ENCODE measurements around the gene KDM1B.

Gene KDM1B

DNA sequence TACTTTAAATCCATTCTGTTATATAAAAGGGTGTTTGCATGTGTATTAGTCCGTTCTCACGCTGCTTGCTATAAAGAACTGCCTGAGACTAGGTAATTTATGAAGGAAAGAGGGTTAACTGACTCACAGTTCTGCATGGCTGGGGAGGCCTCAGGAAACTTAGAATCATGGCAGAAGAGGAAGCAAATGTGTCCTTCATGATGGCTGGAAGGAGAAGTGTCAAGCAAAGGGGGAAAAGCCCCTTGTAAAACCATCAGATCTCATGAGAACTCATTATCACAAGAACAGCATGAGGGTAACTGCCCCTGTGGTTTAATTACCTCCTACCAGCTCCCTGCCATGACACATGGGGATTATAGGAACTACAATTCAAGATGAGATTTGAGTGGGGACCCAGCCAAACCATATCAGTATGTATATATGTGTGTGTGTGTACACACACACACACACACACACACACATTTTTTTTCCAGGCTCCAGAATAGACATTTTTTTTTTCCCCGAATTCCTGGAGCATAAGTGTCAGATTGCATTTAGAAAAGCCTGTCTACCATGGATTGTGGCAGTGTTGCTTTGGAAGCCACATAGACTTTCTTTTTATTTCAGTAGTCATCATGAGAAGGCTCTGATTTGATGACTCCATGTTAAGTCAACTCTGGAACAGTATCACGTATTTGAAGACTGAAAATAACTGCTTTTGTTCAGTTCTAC is 31.5 kb downstream of the KDM1B start:
- Histone ChIP-seq H3K27me3 (no peaks in the 10 kb centered on the region), H3K9me3 (no peaks in the 10 kb centered on the region), H3K4me3 (ENCODE audit: low read depth, low read length) (no peak overlapping the region), H3K4me1 (no peaks in the 10 kb centered on the region), H3K36me3 (no peaks in the 10 kb centered on the region)
- no peak for DNase-seq
- TF ChIP-seq, protein P1, sequence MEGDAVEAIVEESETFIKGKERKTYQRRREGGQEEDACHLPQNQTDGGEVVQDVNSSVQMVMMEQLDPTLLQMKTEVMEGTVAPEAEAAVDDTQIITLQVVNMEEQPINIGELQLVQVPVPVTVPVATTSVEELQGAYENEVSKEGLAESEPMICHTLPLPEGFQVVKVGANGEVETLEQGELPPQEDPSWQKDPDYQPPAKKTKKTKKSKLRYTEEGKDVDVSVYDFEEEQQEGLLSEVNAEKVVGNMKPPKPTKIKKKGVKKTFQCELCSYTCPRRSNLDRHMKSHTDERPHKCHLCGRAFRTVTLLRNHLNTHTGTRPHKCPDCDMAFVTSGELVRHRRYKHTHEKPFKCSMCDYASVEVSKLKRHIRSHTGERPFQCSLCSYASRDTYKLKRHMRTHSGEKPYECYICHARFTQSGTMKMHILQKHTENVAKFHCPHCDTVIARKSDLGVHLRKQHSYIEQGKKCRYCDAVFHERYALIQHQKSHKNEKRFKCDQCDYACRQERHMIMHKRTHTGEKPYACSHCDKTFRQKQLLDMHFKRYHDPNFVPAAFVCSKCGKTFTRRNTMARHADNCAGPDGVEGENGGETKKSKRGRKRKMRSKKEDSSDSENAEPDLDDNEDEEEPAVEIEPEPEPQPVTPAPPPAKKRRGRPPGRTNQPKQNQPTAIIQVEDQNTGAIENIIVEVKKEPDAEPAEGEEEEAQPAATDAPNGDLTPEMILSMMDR (IDR thresholded peaks at IDR 0.05; ENCODE audit: low read depth, low read length): no peak

DNA sequence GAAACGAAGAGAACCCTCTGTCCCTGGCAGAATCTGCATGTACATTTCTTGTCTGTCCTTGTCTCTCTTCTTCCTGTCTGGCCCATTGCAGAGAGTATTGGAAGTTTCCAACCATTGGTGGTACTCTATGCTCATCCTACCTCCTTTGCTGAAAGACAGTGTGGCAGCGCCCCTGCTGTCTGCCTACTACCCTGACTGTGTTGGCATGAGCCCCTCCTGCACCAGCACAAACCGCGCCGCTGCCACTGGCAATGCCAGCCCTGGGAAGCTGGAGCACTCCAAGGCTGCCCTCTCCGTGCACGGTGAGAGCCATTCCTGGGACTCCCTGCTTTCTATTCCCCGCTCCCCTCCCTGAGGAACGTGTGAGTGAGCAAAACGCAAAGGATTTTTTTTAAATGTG is 32.5 kb downstream of the KDM1B start:
- TF ChIP-seq, protein P1 (IDR thresholded peaks at IDR 0.05; ENCODE audit: low read depth, low read length): no peak
- Histone ChIP-seq H3K36me3 (no peaks in the 10 kb centered on the region), H3K4me1 (no peaks in the 10 kb centered on the region), H3K4me3 (ENCODE audit: low read depth, low read length) (no peak overlapping the region), H3K9me3 (no peaks in the 10 kb centered on the region), H3K27me3 (no peaks in the 10 kb centered on the region)
- no peak for DNase-seq

DNA sequence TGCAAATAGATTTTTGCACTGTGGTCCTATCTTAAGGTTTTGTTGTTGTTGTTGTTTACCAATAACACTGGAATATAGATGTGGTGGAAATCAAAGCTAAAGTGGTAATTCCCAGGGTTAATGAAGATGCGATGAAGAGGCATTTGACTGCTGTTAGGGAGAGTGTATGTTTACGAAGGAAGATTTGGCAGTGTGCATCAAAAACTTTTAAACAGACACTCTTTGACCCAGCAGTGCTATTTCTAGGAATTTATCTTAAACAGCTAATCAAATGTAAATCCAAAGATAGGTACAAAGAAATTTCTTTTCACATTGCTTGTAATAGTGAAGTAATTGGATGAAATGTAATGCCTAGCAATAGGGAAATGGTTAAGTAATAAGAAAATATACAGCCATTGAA is 34.0 kb downstream of the KDM1B start:
- Histone ChIP-seq H3K4me1 (no peaks in the 10 kb centered on the region), H3K36me3 (no peaks in the 10 kb centered on the region), H3K9me3 (no peaks in the 10 kb centered on the region), H3K4me3 (ENCODE audit: low read depth, low read length) (no peak overlapping the region), H3K27me3 (no peaks in the 10 kb centered on the region)
- TF ChIP-seq, protein P1 (IDR thresholded peaks at IDR 0.05; ENCODE audit: low read depth, low read length): no peak
- DNase-seq: no peak

DNA sequence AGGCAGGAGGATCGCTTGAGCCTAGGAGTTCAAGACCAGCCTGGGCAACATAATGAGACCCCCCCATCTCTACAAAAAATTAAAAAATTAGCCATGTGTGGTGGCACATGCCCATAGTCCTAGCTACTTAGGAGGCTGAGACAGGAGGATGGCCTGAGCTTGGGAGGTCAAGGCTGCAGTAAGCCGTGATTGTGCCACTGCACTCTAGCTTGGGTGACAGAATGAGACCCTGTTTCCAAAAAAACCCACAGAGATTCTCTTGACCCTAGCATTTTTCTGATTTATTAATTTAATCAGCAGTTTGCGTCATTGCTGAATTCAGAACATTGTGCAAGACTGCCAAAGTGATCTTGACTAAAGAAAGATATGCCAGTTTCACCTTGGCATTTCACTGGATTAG is 36.8 kb downstream of the KDM1B start:
- TF ChIP-seq, protein P1 (IDR thresholded peaks at IDR 0.05; ENCODE audit: low read depth, low read length): no peak

DNA sequence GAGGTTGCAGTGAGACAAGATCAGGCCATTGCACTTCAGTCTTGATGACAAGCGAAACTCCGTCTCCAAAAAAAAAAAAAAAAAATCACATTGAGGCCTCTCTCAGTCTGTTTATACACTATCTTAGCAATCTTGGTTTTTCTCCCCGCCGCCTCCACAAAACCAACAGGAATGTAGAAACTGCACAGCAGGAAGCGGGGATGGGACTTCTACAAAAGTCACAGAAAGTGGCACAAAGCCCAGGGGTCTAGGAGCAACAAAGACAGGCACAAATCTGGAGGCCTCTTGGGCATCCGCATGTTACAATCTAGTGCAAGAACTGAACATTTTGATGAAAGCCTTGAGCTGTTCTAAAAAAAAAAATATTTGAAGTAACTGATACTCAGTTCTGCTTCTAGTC is 48.6 kb downstream of the KDM1B start:
- TF ChIP-seq, protein P1 (IDR thresholded peaks at IDR 0.05; ENCODE audit: low read depth, low read length): no peak
- no peak for DNase-seq
- Histone ChIP-seq H3K9me3 (no peaks in the 10 kb centered on the region), H3K27me3 (no peaks in the 10 kb centered on the region), H3K36me3 (no peaks in the 10 kb centered on the region), H3K4me1 (no peaks in the 10 kb centered on the region), H3K4me3 (ENCODE audit: low read depth, low read length) (no peak overlapping the region)

More for the DNA sequence above, 36.8 kb downstream of the KDM1B start:
- Histone ChIP-seq H3K4me3 (ENCODE audit: low read depth, low read length) (no peak overlapping the region), H3K9me3 (no peaks in the 10 kb centered on the region), H3K27me3 (no peaks in the 10 kb centered on the region), H3K36me3 (no peaks in the 10 kb centered on the region), H3K4me1 (no peaks in the 10 kb centered on the region)
- DNase-seq: no peak

DNA sequence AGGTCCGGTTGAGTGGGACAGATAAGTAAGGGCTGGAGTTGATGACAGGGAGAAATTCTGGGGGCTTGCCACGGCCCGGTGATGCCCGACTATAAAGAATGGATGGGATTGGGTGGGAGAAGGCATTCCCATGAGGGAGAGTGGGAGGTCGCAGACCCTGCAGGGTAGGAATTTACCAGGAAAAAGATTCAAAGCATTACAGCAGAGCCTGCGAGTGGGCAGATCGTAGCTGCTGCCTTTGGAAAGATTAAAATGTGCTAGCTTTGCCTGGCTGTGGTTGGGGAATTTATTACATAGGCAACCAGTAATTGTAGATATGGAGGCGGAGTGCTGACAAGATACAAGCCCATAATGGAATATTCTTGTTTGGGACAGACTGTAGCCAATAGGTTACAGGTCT is 49.5 kb downstream of the KDM1B start:
- TF ChIP-seq, protein P1 (IDR thresholded peaks at IDR 0.05; ENCODE audit: low read depth, low read length): no peak
- H3K27me3 ChIP-seq: no peaks in the 10 kb centered on the region
- no peak for DNase-seq
- H3K9me3 ChIP-seq: no peaks in the 10 kb centered on the region
- no peak overlapping the region for H3K4me3 ChIP-seq (ENCODE audit: low read depth, low read length)
- no peaks in the 10 kb centered on the region for H3K36me3 ChIP-seq
- H3K4me1 ChIP-seq: no peaks in the 10 kb centered on the region

Measured in BE2C (cell line).